NCI-H1105 treated with DMSO at 0.1 percent for 48 hours (cell line): ENCODE data around the gene TXNL1.

Experiments
- DNase-seq: peaks from one replicate; lab custom pipeline; 2025; lab: John Stamatoyannopoulos, UW

Gene TXNL1

GRCh38 chr18:56570978-56571377, 67.4 kb downstream of the TXNL1 start:
- no peak for DNase-seq

GRCh38 chr18:56569416-56569815, 69.0 kb downstream of the TXNL1 start:
- no peak for DNase-seq

- DNase-seq: no peak
Measured at GRCh38 chr18:56568986-56569385, 69.4 kb downstream of the TXNL1 start.

- no peak for DNase-seq
Measured at GRCh38 chr18:56565551-56566345, 72.6 kb downstream of the TXNL1 start.

GRCh38 chr18:56565046-56565445, 73.3 kb downstream of the TXNL1 start:
- DNase-seq: no peak

- DNase-seq: no peak
Measured at GRCh38 chr18:56563568-56563967, 74.8 kb downstream of the TXNL1 start.

GRCh38 chr18:56562479-56562878, 75.9 kb downstream of the TXNL1 start:
- no peak for DNase-seq

- DNase-seq: no peak
Measured at GRCh38 chr18:56560992-56561391, 77.4 kb downstream of the TXNL1 start.

- DNase-seq: no peak
Measured at GRCh38 chr18:56559044-56559443, 79.3 kb downstream of the TXNL1 start.

- no peak for DNase-seq
Measured at GRCh38 chr18:56556907-56557306, 81.5 kb downstream of the TXNL1 start.

GRCh38 chr18:56550121-56550520, 88.3 kb downstream of the TXNL1 start:
- DNase-seq: no peak
